ENCODE results near the gene RHBDL3. TPM values are rescaled to one million over a fixed set of nuclear protein-coding genes. Genes with fewer than 3 reads are reported as not detected.

The RHBDL3 gene
- total and polyA plus RNA-seq, 4 donors: 0.02 to 0.17 (median 0.05) TPM; not detected in 1

- TF ChIP-seq, protein P1, sequence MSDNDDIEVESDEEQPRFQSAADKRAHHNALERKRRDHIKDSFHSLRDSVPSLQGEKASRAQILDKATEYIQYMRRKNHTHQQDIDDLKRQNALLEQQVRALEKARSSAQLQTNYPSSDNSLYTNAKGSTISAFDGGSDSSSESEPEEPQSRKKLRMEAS (IDR thresholded peaks at IDR 0.05): no peak
Measured at GRCh38 chr17:32333187-32333586, 67.6 kb downstream of the RHBDL3 start (continued).

DNA sequence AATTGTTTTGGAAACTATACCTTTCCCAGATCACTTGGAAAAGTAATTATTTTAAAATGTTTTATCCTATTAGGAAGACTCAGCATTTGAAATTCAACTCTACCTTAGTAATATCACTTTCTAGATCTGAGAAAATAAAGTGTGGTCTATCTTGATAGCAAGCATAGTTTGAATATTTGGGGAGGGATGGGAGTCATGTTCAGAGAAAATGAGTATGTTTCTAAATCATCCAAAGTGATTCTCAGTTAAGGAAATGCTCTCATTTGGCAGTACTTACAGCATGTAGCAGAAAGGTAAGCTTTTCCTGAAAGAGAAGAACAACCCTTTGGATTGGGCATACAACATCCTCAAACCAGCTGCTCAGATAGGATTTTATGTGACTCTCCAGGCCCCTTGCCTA is 69.4 kb downstream of the RHBDL3 start:
- no peak overlapping the region for H3K27ac ChIP-seq (ENCODE audit: low read depth in 1 of 2, low read length in 2 of 2)
- H3K4me1 ChIP-seq (ENCODE audit: control insufficient read depth in 4 of 4, insufficient read depth in 4 of 4, low read length in 3 of 4): no peaks in the 10 kb centered on the region
- no peak for TF ChIP-seq RXRA (IDR thresholded peaks at IDR 0.05)
- TF ChIP-seq GABPA (IDR thresholded peaks at IDR 0.05 in 1 of 2, conservative IDR thresholded peaks at IDR 0.05 in 1 of 2): no peak
- TF ChIP-seq JUND (IDR thresholded peaks at IDR 0.05): no peak
- no peak for TF ChIP-seq SP1 (IDR thresholded peaks at IDR 0.05)
- TF ChIP-seq EGR1 (IDR thresholded peaks at IDR 0.05; ENCODE audit: low read depth in 2 of 2): no peak
- TF ChIP-seq HNF4A (conservative IDR thresholded peaks at IDR 0.05): no peak
- TF ChIP-seq YY1 (IDR thresholded peaks at IDR 0.05): no peak
- TF ChIP-seq ZBTB33 (IDR thresholded peaks at IDR 0.05): no peak
- TF ChIP-seq HNF4G (IDR thresholded peaks at IDR 0.05): no peak
- no peaks in the 10 kb centered on the region for H3K27me3 ChIP-seq (ENCODE audit: control insufficient read depth in 4 of 4, insufficient read depth in 4 of 4, low read length in 3 of 4)
- no peaks in the 10 kb centered on the region for H3K9me3 ChIP-seq (ENCODE audit: control insufficient read depth in 4 of 4, low read length in 3 of 4)
- no peak for DNase-seq (ENCODE audit: low spot score)
- peaks cover 9 to 28% (median 20%) of the 10 kb centered on the region in 4 donors for H3K36me3 ChIP-seq (ENCODE audit: control insufficient read depth in 4 of 4, insufficient read depth in 3 of 4, low read depth in 1 of 4, low read length in 3 of 4)
- no peak overlapping the region for H3K9ac ChIP-seq (ENCODE audit: low read depth in 1 of 2, low read length in 2 of 2)
- no peak overlapping the region for H3K4me3 ChIP-seq (ENCODE audit: low read depth in 1 of 3, low read length in 3 of 3)

DNA sequence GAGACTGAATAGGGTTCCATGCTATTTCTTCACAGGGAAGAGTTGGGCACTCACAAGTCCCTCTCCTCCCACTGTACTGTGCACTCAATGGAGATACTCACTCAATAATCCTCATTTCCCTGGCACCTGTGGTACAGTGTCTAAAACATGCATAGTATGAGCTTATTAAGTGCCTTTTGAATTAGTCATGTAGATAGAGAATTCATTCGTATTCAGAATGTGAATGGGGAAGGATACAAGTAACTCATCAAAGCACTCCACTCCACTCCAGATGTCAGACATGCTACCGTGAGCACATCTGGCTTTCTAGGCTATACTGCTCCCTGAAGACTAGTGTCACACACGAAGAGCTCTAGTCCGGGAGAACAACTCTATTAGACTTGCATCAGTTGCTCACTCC is 70.1 kb downstream of the RHBDL3 start:
- Histone ChIP-seq H3K4me1 (ENCODE audit: control insufficient read depth in 4 of 4, insufficient read depth in 4 of 4, low read length in 3 of 4) (no peaks in the 10 kb centered on the region), H3K36me3 (ENCODE audit: control insufficient read depth in 4 of 4, insufficient read depth in 3 of 4, low read depth in 1 of 4, low read length in 3 of 4) (peaks cover 9 to 28% (median 20%) of the 10 kb centered on the region in 4 donors), H3K27me3 (ENCODE audit: control insufficient read depth in 4 of 4, insufficient read depth in 4 of 4, low read length in 3 of 4) (no peaks in the 10 kb centered on the region), H3K27ac (ENCODE audit: low read depth in 1 of 2, low read length in 2 of 2) (no peak overlapping the region), H3K9me3 (ENCODE audit: control insufficient read depth in 4 of 4, low read length in 3 of 4) (no peaks in the 10 kb centered on the region), H3K4me3 (ENCODE audit: low read depth in 1 of 3, low read length in 3 of 3) (no peak overlapping the region), H3K9ac (ENCODE audit: low read depth in 1 of 2, low read length in 2 of 2) (no peak overlapping the region)
- no peak for DNase-seq (ENCODE audit: low spot score)
- 94% methylated on average over 4 of the region's 4 CpGs for WGBS
- TF ChIP-seq, protein P1 (IDR thresholded peaks at IDR 0.05): no peak
- no peak for TF ChIP-seq TAF1 (conservative IDR thresholded peaks at IDR 0.05)
- TF ChIP-seq JUND (IDR thresholded peaks at IDR 0.05): no peak
- TF ChIP-seq CTCF (IDR thresholded peaks at IDR 0.05; ENCODE audit: low read depth, low read length, missing input control): no peak
- TF ChIP-seq FOXA2 (IDR thresholded peaks at IDR 0.05): no peak
- TF ChIP-seq, protein P2, sequence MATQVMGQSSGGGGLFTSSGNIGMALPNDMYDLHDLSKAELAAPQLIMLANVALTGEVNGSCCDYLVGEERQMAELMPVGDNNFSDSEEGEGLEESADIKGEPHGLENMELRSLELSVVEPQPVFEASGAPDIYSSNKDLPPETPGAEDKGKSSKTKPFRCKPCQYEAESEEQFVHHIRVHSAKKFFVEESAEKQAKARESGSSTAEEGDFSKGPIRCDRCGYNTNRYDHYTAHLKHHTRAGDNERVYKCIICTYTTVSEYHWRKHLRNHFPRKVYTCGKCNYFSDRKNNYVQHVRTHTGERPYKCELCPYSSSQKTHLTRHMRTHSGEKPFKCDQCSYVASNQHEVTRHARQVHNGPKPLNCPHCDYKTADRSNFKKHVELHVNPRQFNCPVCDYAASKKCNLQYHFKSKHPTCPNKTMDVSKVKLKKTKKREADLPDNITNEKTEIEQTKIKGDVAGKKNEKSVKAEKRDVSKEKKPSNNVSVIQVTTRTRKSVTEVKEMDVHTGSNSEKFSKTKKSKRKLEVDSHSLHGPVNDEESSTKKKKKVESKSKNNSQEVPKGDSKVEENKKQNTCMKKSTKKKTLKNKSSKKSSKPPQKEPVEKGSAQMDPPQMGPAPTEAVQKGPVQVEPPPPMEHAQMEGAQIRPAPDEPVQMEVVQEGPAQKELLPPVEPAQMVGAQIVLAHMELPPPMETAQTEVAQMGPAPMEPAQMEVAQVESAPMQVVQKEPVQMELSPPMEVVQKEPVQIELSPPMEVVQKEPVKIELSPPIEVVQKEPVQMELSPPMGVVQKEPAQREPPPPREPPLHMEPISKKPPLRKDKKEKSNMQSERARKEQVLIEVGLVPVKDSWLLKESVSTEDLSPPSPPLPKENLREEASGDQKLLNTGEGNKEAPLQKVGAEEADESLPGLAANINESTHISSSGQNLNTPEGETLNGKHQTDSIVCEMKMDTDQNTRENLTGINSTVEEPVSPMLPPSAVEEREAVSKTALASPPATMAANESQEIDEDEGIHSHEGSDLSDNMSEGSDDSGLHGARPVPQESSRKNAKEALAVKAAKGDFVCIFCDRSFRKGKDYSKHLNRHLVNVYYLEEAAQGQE (IDR thresholded peaks at IDR 0.05): no peak
